Measurements from ENCODE around the gene SMIM14. TPM values are rescaled to one million over a fixed set of nuclear protein-coding genes. Genes with fewer than 3 reads are reported as not detected.
"Not testable (repeated sequence)": the region's sequence is repeated elsewhere in the genome, so short reads cannot be mapped to it uniquely, and the experiment has no call there.

SMIM14 gene
- polyA plus RNA-seq, 10 donors = 16.3 to 23.1 (median 20.1) TPM

GRCh38 chr4:39649639-39650265 lies 11.1 kb upstream of the SMIM14 start:
- no peak for DNase-seq

- no peak for DNase-seq
Measured at GRCh38 chr4:39648827-39649558, 10.3 kb upstream of the SMIM14 start.

GRCh38 chr4:39648213-39648612 lies 9.5 kb upstream of the SMIM14 start:
- no peak for DNase-seq

- no peak for DNase-seq
Measured at GRCh38 chr4:39642885-39643552, 4.4 kb upstream of the SMIM14 start.

GRCh38 chr4:39641451-39641850 lies 2.8 kb upstream of the SMIM14 start:
- DNase-seq = no peak

- DNase-seq = peak; percentile 45 to 88 (median 70)
Measured at GRCh38 chr4:39637586-39638353, 895 bp downstream of the SMIM14 start.

- no peak for DNase-seq
Measured at GRCh38 chr4:39637221-39637585, 1.5 kb downstream of the SMIM14 start.

- DNase-seq = peak in 2 of 3 donors; percentile 23 to 55
Measured at GRCh38 chr4:39636531-39637184, 2.0 kb downstream of the SMIM14 start.

- DNase-seq = no peak
Measured at GRCh38 chr4:39635023-39635422, 3.6 kb downstream of the SMIM14 start.

GRCh38 chr4:39631700-39632079 lies 7.0 kb downstream of the SMIM14 start:
- DNase-seq = no peak

- DNase-seq = no peak
Measured at GRCh38 chr4:39627413-39627812, 11.3 kb downstream of the SMIM14 start.

- DNase-seq = no peak
Measured at GRCh38 chr4:39626913-39627312, 11.8 kb downstream of the SMIM14 start.

GRCh38 chr4:39626261-39626660 lies 12.4 kb downstream of the SMIM14 start:
- no peak for DNase-seq

- no peak for DNase-seq
Measured at GRCh38 chr4:39621582-39621981, 17.1 kb downstream of the SMIM14 start.

- peak in 2 of 3 donors; percentile 32 to 51 for DNase-seq
Measured at GRCh38 chr4:39620551-39621313, 17.9 kb downstream of the SMIM14 start.

- DNase-seq = no peak
Measured at GRCh38 chr4:39617534-39617933, 21.1 kb downstream of the SMIM14 start.

GRCh38 chr4:39616651-39617050 lies 22.0 kb downstream of the SMIM14 start:
- no peak for DNase-seq

GRCh38 chr4:39616112-39616511 lies 22.6 kb downstream of the SMIM14 start:
- DNase-seq = not testable (repeated sequence)

- peak in 2 of 3 donors; percentile 12 to 53 for DNase-seq
Measured at GRCh38 chr4:39614487-39615162, 24.0 kb downstream of the SMIM14 start.

GRCh38 chr4:39613093-39613656 lies 25.5 kb downstream of the SMIM14 start:
- no peak for DNase-seq

Measured in muscle of back (tissue), 11 donors.